C4-2B (cell line): ENCODE data around the gene MEGF8.

ENCODE experiments used
- H3K27ac ChIP-seq: fragments of 450-650 bp; 2 replicates; pipeline ENCODE4 v1.5.1; 2017
- ZFX ChIP-seq: fragments of 450-650 bp; IDR thresholded peaks from 2 replicates; pipeline ENCODE4 v1.6.1; 2017
- TF ChIP-seq, protein P1 (sequence below): fragments of 450-650 bp; conservative IDR thresholded peaks from 2 replicates; pipeline ENCODE4 v1.5.1; 2017; ENCODE audit warnings: mild to moderate bottlenecking

Gene MEGF8

DNA sequence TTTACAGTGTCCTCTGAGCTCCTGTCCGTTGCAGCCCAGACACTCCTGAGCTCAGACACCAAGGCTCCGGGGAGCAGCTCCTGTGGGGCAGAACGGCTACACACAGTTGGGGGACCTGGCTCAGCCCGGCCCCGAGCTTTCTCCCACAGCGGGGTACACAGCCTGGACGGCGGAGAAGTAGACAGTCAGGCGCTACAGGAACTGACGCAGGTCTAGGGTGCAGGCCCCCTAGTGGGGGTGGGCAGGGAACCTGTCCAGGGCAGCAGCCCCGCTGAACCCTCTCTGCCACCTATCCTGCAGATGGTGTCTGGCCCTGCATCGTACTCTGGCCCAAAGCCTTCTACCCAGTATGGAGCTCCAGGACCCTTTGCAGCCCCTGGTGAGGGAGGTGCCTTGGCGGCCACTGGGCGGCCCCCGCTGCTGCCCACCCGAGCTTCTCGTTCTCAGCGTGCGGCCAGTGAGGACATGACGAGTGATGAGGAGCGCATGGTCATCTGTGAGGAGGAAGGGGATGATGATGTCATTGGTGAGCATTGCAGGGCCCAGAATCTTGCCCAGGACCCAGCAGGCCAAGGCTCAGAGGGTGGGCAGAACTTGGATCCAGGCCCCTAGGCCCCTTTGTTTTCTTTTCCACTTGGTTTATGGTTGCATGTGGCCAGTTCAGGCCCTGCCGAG, 36.4 kb upstream of the MEGF8 start:
- no peak overlapping the region for H3K27ac ChIP-seq
- TF ChIP-seq ZFX = no peak
- TF ChIP-seq, protein P1, sequence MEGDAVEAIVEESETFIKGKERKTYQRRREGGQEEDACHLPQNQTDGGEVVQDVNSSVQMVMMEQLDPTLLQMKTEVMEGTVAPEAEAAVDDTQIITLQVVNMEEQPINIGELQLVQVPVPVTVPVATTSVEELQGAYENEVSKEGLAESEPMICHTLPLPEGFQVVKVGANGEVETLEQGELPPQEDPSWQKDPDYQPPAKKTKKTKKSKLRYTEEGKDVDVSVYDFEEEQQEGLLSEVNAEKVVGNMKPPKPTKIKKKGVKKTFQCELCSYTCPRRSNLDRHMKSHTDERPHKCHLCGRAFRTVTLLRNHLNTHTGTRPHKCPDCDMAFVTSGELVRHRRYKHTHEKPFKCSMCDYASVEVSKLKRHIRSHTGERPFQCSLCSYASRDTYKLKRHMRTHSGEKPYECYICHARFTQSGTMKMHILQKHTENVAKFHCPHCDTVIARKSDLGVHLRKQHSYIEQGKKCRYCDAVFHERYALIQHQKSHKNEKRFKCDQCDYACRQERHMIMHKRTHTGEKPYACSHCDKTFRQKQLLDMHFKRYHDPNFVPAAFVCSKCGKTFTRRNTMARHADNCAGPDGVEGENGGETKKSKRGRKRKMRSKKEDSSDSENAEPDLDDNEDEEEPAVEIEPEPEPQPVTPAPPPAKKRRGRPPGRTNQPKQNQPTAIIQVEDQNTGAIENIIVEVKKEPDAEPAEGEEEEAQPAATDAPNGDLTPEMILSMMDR = no peak

DNA sequence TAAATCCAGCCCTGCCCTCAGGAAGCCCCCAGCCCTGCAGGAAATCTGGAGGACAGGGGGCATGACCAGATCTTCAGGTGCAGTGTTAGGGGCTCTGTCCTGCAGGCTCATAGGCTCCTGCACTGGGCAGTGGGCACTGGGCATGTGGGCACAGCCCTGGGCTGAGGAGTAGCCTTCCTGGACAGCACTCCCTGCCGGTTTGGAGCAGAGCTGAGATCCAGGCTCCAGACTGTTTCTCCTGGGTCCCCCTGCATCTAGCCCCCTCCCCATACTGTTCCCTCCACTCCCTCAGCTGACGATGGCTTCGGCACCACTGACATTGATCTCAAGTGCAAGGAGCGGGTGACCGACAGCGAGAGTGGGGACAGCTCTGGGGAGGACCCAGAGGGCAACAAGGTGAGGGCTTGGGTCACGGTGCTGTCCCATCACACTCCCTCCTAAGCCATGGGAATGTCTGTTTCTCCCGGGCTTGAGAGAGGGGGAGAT, 35.8 kb upstream of the MEGF8 start:
- no peak overlapping the region for H3K27ac ChIP-seq
- TF ChIP-seq, protein P1 = no peak

- no peak for TF ChIP-seq ZFX
- TF ChIP-seq, protein P1 = no peak
- H3K27ac ChIP-seq = no peak overlapping the region
These were observed 35.3 kb upstream of the MEGF8 start for GRCh38 chr19:42290136-42290522.

GRCh38 chr19:42290523-42291434, 34.7 kb upstream of the MEGF8 start:
- 0 out of 2 replicates have a peak overlapping the region, but pooled peaks have one; percentile 13 for H3K27ac ChIP-seq
- TF ChIP-seq, protein P1 = no peak; the same call in 1 of the 2 replicates
- no peak for TF ChIP-seq ZFX

GRCh38 chr19:42291435-42291810, 34.0 kb upstream of the MEGF8 start:
- TF ChIP-seq, protein P1 = no peak
- TF ChIP-seq ZFX = no peak
- 0 out of 2 replicates have a peak overlapping the region, but pooled peaks have one; percentile 13 for H3K27ac ChIP-seq

- TF ChIP-seq, protein P1 = no peak
- no peak for TF ChIP-seq ZFX
These were observed 33.1 kb upstream of the MEGF8 start for GRCh38 chr19:42292042-42292960.

More at GRCh38 chr19:42292042-42292960, 33.1 kb upstream of the MEGF8 start:
- no peak overlapping the region for H3K27ac ChIP-seq
